Progenitor cell of endocrine pancreas (in vitro differentiated cells): ENCODE data around the gene MYH14. TPM values are rescaled to one million over a fixed set of nuclear protein-coding genes. Genes with fewer than 3 reads are reported as not detected.
"Not testable (repeated sequence)": the region's sequence is repeated elsewhere in the genome, so short reads cannot be mapped to it uniquely, and the experiment has no call there.

ENCODE experiments used
- DNase-seq: peaks from one replicate; pipeline ENCODE4 v3.0.0; 2021; ENCODE audit warnings: low spot score; ENCODE audit not compliant: unreplicated experiment
- H3K27ac Mint-ChIP-seq: 2 replicates; pipeline ENCODE4 v1.8.0; 2021; ENCODE audit warnings: mild to moderate bottlenecking, moderate library complexity, mixed read lengths
- H3K27me3 Mint-ChIP-seq: 2 replicates; pipeline ENCODE4 v1.8.0; 2021; ENCODE audit warnings: mixed read lengths
- H3K36me3 Mint-ChIP-seq: 2 replicates; pipeline ENCODE4 v1.8.0; 2022; ENCODE audit warnings: mixed read lengths; ENCODE audit not compliant: insufficient read depth
- H3K4me1 Mint-ChIP-seq: 2 replicates; pipeline ENCODE4 v1.8.0; 2021; ENCODE audit warnings: low read depth, mixed read lengths
- H3K4me3 Mint-ChIP-seq: 2 replicates; pipeline ENCODE4 v1.8.0; 2021; ENCODE audit warnings: low read depth, mild to moderate bottlenecking, moderate library complexity, mixed read lengths
- H3K9me3 Mint-ChIP-seq: 2 replicates; pipeline ENCODE4 v1.8.0; 2021; ENCODE audit warnings: low read depth, mixed read lengths
- total RNA-seq: library from RNA; stranded (reverse); gene quantifications from 2 replicates; pipeline ENCODE4 v1.2.1, GENCODE V29; 2021
- TF ChIP-seq, protein P1 (sequence below): fragments of 200-600 bp; sonication (generic); IDR thresholded peaks from one replicate; pipeline ENCODE4 v1.5.0; 2021; ENCODE audit warnings: antibody characterized with exemption, mild to moderate bottlenecking; ENCODE audit not compliant: unreplicated experiment

The MYH14 gene
- total RNA-seq, 1 donor from 2014 or later, result 65.9 TPM

GRCh38 chr19:50333737-50334617 lies 130.6 kb downstream of the MYH14 start:
- Mint-ChIP-seq H3K9me3 (peaks cover 12% of the 10 kb centered on the region), H3K4me1 (peaks cover 33% of the 10 kb centered on the region), H3K27ac (peak overlapping the region; percentile 98), H3K4me3 (peak overlapping the region; percentile 79), H3K36me3 (peaks cover 8% of the 10 kb centered on the region), H3K27me3 (peaks cover 8% of the 10 kb centered on the region)
- TF ChIP-seq, protein P1, sequence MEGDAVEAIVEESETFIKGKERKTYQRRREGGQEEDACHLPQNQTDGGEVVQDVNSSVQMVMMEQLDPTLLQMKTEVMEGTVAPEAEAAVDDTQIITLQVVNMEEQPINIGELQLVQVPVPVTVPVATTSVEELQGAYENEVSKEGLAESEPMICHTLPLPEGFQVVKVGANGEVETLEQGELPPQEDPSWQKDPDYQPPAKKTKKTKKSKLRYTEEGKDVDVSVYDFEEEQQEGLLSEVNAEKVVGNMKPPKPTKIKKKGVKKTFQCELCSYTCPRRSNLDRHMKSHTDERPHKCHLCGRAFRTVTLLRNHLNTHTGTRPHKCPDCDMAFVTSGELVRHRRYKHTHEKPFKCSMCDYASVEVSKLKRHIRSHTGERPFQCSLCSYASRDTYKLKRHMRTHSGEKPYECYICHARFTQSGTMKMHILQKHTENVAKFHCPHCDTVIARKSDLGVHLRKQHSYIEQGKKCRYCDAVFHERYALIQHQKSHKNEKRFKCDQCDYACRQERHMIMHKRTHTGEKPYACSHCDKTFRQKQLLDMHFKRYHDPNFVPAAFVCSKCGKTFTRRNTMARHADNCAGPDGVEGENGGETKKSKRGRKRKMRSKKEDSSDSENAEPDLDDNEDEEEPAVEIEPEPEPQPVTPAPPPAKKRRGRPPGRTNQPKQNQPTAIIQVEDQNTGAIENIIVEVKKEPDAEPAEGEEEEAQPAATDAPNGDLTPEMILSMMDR, result no peak
- peak; percentile 84 for DNase-seq

GRCh38 chr19:50334741-50335421 lies 131.5 kb downstream of the MYH14 start:
- H3K9me3 Mint-ChIP-seq, result peaks cover 8% of the 10 kb centered on the region
- peaks cover 4% of the 10 kb centered on the region for H3K27me3 Mint-ChIP-seq
- TF ChIP-seq, protein P1, result no peak
- DNase-seq, result no peak
- H3K4me3 Mint-ChIP-seq, result peak overlapping the region; percentile 54
- H3K27ac Mint-ChIP-seq, result peak overlapping the region; percentile 2
- peaks cover 28% of the 10 kb centered on the region for H3K4me1 Mint-ChIP-seq
- H3K36me3 Mint-ChIP-seq, result peaks cover 12% of the 10 kb centered on the region

DNA sequence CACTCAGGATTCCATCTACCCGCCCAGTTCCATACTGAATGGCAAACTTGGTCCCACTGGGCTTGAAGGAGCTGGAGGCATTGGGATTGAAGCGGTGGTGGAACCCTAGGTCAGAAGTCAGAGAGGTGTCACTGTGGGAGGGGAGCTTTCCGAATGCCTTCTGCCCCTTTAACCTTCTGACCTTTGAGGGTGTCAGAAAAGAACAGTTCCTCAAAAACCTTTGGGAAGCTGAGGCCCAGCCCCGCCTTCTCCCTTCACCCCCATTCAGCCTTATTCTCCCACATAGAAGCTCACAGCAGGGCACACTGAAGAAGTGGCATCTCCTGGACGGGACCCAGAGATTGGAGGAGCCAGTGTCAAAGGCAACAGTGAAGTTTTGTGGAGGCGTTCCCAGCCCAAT lies 133.6 kb downstream of the MYH14 start:
- peaks cover 13% of the 10 kb centered on the region for H3K36me3 Mint-ChIP-seq
- not testable (repeated sequence) for H3K4me3 Mint-ChIP-seq, DNase-seq, H3K27me3 Mint-ChIP-seq, H3K9me3 Mint-ChIP-seq, H3K27ac Mint-ChIP-seq
- H3K4me1 Mint-ChIP-seq, result peaks cover 15% of the 10 kb centered on the region

GRCh38 chr19:50340331-50340730 lies 136.9 kb downstream of the MYH14 start:
- no peaks in the 10 kb centered on the region for H3K27me3 Mint-ChIP-seq
- no peak overlapping the region for H3K4me3 Mint-ChIP-seq
- no peak for DNase-seq
- H3K9me3 Mint-ChIP-seq, result peaks cover 8% of the 10 kb centered on the region
- TF ChIP-seq, protein P1, result no peak
- peaks cover 2% of the 10 kb centered on the region for H3K4me1 Mint-ChIP-seq
- peaks cover 20% of the 10 kb centered on the region for H3K36me3 Mint-ChIP-seq
- no peak overlapping the region for H3K27ac Mint-ChIP-seq

- Mint-ChIP-seq H3K4me3 (no peak overlapping the region), H3K36me3 (peaks cover 19% of the 10 kb centered on the region), H3K9me3 (peaks cover 3% of the 10 kb centered on the region), H3K4me1 (no peaks in the 10 kb centered on the region), H3K27ac (no peak overlapping the region), H3K27me3 (no peaks in the 10 kb centered on the region)
- no peak for DNase-seq
- TF ChIP-seq, protein P1, result no peak
These were observed 137.7 kb downstream of the MYH14 start for GRCh38 chr19:50341091-50341564.
